Measurements from ENCODE around the gene ZSCAN10.
"Not testable (repeated sequence)": the region's sequence is repeated elsewhere in the genome, so short reads cannot be mapped to it uniquely, and the experiment has no call there.

ZSCAN10 gene

DNA sequence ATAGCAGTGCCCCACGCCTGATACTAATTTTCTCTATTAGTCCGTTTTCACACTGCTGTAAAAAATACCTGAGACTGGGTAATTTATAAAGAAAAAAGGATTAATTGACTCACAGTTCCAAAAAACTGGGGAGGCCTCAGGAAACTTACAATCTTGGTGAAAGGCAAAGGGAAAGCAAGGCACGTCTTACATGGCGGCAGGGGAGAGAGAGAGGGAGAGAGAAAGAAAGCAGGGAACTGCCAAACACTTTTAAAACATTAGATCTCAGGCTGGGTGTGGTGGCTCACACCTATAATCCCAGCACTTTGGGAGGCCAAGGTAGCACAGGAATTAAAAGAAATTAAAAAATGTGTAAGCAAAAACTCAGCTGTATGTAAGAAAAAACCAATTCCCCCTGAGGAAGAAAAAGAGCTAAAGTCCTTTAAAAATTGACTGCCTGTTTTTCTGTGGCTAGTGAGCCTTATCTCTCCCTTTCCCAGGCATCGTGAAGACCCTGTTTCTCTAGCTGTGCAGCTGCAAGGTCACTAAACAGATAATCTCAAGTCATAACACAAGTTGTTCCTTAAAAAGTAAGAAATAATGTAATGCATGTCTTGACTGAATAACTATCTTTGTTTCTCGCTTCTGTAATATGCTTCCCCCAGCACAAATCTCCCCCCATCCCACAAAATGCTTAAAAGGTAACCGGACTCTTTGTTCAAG is 14.0 kb downstream of the ZSCAN10 start:
- DNase-seq: no peak

DNA sequence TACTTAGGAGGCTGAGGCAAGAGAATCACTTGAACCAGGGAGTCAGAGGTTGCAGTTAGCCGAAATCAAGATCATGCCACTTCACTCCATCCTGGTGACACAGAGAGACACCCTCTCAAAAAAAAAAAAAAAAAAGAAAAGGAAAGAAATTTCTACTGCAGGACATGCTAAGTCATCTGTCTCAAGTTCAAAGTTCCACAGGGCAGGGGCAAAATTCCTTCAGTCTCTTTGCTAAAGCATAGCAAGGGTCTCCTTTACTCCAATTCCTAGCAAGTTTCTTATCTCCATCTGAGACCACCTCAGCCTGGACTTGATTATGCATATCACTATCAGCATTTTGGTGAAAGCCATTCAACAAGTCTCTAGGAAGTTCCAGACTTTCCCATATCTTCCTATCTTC is 14.6 kb downstream of the ZSCAN10 start:
- DNase-seq: no peak

DNA sequence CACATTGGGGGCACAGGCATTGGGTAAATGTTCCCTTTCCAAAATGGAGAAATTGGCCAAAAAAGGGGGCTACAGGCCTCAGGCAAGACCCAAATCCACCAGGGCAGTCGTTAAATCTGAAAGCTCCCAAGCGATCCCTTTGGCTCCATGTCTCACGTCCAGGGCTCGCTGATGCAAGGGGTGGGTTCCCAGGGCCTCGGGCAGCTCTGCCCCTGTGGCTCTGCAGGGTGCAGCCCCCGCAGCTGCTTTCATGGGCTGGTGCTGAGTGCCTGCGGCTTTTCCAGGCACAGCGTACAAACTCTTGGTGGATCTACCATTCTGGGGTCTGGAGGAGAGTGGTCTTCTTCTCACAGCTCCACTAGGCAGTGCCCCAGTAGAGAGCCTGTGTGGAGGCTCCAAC is 15.7 kb downstream of the ZSCAN10 start:
- not testable (repeated sequence) for DNase-seq

DNA sequence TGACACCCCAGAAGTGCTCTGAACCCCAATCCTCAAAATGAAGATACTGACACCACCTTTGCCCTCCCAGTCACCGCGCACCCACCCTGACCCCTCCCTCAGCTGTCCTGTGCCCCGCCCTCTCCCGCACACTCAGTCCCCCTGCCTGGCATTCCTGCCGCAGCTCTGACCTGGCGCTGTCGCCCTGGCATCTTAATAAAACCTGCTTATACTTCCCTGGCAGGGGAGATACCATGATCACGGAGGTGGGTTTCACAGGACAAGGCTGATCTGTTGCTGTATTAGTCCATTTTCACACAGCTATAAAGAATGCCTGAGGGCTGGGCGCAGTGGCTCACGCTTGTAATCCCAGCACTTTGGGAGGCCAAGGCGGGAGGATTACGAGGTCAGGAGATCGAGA is 17.1 kb downstream of the ZSCAN10 start:
- DNase-seq: not testable (repeated sequence)

DNA sequence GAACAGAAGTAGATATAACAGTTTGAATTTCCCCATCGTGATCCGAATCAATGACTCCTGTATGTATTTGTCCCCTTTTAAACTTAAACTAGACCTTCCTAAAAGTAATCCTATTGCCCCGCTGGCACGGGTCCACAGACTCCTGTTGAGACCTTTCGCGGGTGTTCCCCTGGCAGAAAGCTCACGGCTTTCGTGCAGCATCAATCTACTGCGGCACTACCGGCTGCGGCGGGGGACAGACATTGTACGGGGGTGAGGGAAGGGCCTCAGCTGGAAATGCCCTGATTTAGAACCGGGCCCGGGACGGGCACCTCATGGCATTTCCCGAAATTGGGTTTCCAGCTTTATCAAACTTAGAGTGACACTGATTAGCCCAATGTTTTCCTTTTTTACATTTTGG is 19.1 kb downstream of the ZSCAN10 start:
- no peak for DNase-seq

DNA sequence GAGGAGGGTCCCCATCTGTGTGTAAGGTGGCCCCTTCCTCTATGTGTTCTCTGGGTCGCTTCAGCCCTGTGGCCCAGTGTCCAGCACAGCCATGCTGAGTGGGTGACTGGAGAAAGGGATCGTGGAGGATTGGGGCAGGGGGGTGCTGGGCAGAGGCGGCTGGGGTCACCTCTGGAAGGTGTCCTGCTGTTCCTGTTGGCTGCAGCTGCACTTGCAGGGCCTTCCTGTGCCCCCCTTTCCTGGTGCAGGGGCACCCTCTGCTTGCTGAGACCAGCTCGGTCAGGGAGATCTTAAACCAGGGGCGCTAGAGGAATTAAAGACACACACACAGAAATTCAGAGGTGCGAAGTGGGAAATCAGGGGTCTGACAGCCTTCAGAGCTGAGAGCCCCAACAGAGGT is 22.5 kb downstream of the ZSCAN10 start:
- DNase-seq: no peak

DNA sequence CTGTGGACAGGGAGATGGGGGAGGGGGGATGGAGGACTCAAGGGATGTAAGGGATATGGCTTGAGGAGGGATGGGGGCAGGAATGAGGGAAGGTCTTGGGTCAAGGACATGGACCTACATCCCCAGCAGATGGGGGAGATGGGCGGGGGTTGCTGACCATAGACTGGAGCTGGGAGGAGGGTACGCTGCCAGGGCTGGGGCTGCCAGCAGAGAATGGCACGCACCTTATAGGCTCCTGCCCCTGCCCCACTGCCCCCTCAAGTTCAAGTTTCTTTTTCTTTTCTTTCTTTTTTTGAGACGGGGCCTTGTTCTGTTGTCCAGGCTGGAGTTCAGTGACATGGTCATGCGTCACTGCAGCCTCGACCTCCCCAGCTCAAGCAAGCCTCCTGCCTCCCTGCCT is 23.1 kb downstream of the ZSCAN10 start:
- not testable (repeated sequence) for DNase-seq

DNA sequence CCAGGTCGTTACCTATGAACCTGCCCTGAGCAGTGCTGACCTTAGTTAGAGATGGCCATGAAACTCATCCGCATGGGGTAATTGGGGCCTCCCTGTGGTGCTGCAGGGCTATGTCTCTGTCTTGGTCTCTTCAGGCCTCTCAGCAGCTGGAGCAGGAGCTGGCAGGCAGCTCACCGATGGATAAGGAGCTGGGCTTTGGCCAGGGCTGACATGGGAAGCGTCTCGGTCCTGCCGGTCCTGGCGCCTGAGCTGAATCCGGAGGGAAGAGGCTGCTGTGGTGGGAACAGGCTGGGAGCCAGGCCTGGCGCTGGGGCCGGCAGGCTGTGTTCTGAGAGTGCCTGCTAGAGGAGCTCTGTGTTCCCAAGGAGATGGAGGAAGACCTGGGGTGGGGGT is 23.6 kb downstream of the ZSCAN10 start:
- DNase-seq: no peak

DNA sequence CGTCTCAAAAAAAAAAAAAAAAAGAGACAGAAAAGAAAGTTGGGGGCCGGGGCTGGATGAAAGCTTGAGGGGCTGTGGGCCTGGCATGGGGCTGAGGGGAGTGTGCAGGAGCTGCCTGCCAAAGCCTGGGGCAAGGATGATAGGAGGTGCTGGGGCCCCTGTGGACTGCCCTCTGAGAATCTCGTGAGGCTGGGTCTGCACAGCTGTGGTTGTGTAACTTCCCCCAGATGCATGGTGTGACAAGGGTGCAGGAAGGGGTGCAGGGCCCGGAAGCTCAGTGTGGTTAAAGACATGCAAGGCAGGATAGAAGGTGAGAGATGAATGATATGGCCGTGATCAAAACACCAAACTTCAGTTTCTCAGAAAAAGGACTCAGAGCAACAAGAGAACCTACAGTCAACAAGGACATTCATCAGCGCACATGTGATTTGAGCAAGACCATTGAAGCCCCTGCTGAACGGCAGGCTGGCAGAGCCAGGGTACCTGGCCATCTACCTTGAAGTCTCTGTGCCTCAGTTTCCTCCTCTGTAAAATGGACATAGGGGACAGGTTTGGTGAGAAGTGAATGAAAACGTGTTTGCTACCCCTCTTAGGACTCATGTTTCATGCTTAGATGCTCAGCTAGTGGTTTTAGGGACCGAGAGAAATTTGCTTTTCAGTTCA is 24.1 kb downstream of the ZSCAN10 start:
- DNase-seq: no peak

DNA sequence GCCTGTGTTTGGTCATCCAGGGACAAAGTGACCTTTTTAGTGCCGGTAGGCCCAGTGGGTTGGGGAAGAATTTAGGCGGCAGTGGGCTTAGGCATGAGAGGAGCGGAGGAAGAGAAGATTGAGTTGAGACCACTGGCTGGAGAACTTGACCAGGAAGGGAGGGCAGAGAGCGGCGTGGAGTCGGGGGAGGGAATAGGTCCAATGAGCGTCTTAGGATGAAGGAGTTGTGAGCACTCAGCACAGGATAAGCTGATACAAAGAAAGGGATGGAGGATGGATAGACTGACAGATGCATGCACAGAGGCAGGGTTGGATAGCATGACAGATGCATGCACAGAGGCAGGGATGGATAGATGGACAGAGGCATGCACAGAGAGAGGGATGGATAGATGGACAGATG is 25.6 kb downstream of the ZSCAN10 start:
- no peak for DNase-seq

DNA sequence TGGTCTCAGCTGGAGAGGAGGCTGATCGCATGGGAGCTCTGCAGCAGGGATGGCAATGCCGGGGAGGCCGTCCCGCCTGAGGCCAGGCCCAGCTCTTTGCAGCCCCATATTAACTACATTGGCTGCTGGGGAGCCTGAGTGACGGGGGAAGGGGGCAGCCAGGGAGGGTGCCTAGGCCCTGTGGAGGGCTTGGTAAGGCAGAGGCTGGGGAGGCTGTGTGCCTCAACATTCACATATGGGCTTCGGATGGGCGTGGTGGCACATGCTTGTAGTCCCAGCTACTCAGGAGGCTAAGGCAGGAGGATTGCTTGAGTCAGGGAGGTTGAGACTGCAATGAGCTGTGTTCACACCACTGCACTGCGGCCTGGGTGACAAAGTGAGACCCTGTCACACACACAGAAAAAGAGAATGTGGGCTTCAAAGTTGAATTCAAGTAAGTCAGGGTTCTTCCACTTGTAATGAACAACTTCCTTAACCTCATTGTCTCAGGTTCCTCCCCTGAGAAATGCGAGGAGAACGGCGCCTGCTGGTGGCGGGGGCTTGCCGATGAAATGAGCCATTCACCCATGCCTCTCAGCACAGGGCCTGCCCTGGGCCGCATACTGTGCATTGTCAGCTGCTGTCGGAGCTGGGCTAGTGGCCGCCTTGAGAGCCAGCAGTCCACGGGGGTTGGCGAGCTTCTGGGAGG is 26.4 kb downstream of the ZSCAN10 start:
- DNase-seq: not testable (repeated sequence)

DNA sequence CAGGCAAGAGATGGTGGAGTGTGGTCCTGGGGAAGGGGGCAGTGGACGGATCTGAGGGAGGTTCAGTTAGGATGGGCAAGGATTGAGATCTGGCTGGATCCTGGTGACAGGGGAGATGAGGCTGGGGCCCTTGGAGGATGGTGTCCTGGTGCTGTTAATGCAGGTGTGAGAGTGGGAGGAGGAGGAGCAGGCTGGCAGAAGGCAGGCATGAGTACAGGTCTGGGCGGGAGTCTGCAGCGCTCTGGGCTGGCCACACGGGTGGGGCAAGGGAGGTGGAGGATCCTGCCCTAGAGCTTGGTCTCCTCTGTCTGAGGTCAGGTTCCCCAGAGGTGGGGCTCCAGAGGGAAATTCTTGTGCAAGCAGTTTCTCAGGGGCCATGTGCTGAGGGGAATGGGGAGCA is 26.9 kb downstream of the ZSCAN10 start:
- DNase-seq: not testable (repeated sequence)

DNA sequence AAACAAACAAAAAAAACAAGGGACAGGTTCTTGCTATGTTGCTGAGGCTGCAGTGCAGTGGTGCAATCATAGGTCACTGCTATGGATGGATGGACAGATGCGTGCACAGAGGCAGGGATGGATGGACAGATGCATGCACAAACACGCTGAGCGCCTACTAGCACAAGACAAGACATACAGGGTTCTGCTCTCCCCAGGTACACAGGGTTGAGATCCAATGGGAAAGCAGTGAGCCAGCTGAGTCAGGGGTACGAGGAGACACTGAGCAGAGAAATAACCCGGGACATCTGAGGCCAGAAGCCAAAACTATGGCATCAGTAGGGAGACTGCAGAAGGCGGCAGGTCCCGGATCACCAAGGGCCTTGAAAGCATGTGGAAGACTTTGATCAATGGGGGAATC is 27.4 kb downstream of the ZSCAN10 start:
- DNase-seq: no peak

DNA sequence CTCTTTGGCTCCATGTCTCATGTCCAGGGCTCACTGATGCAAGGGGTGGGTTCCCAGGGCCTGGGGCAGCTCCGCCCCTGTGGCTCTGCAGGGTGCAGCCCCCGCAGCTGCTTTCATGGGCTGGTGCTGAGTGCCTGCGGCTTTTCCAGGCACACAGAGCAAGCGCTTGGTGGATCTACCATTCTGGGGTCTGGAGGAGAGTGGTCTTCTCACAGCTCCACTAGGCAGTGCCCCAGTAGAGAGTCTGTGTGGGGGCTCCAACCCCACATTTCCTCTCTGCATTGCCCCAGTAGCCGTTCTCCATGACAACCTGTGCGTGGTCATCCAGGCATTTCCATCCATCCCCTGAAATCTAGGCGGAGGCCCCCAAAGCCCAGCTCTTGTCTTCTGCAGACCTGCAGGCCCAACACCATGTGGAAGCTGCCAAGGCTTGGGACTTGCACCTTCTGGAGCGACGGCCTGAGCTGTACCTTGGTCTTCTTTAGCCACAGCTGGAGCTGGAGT is 28.4 kb downstream of the ZSCAN10 start:
- DNase-seq: no peak

DNA sequence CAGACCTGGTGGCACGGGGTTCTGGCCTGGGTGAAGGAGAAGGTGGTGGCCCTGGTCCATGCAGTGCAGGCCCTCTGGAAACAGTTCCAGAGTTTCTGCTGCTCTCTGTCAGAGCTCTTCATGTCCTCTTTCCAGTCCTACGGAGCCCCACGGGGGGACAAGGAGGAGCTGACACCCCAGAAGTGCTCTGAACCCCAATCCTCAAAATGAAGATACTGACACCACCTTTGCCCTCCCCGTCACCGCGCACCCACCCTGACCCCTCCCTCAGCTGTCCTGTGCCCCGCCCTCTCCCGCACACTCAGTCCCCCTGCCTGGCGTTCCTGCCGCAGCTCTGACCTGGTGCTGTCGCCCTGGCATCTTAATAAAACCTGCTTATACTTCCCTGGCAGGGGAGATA is 29.9 kb downstream of the ZSCAN10 start:
- DNase-seq: not testable (repeated sequence)

DNA sequence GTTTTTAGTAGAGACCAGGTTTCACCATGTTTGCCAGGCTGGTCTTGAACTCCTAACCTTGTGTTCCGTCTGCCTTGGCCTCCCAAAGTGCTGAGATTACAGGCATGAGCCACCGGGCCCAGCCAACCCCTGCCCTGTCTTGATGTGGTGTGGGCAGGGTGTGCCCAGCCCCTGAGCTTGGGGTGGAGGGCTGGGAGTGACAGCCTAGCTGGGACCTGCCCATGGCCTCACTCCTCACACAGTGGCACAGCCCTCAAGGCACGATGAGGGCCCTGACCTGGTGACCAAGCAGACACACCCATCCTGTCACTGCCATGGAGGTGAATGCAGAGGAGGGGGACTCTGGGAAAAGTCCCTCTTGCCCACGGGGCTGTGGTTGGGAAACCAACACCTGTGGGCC is 30.6 kb downstream of the ZSCAN10 start:
- DNase-seq: no peak

DNA sequence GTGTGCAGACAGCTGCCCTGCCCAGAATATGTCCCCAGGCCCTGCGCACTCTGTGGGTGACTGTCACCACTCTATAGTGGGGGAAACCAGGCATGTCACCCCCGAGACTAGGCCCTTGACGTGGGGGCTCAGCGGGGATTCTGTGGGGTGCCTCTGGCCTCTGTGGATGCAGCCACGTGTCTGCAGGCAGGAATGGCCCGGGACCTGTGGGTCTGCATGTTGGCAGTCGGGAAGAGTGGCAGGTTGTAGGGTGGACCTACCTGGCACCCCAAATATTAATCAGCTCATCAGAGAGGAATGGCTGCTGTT is 32.7 kb downstream of the ZSCAN10 start:
- DNase-seq: no peak

DNA sequence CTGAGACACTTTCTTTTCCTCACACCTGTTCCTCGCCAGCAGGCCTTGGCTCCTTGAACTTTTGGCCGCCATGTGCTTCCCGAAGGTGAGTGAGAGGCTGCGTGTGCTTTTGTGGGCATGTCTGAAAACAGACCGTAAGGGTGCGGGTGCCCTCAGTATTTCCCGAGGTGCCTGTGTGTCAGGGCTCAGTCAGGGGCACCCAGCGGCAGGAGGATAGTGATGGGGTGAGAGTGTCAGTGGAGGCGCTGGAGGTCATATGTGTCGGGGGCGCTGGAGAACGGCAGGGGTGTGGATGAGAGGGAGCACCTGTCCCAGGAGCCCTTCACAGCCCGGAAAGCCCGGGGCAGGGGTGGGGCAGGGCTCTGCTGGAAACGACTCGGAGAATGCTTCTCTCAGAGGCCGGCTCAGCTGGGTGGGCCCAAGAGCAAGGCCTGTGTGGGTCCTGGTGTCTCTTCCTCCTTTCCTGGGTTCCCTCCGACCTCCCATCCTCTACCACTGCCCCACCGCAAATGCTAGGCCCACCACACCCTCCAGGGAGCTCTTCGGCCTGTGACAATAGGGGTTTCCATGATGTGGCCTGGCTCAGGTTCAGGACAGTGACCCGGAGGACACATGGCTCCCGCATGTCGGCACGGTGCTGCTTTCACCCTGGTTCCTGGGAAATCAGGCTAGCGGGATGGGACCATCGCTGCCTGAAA is 33.2 kb downstream of the ZSCAN10 start:
- no peak for DNase-seq

DNA sequence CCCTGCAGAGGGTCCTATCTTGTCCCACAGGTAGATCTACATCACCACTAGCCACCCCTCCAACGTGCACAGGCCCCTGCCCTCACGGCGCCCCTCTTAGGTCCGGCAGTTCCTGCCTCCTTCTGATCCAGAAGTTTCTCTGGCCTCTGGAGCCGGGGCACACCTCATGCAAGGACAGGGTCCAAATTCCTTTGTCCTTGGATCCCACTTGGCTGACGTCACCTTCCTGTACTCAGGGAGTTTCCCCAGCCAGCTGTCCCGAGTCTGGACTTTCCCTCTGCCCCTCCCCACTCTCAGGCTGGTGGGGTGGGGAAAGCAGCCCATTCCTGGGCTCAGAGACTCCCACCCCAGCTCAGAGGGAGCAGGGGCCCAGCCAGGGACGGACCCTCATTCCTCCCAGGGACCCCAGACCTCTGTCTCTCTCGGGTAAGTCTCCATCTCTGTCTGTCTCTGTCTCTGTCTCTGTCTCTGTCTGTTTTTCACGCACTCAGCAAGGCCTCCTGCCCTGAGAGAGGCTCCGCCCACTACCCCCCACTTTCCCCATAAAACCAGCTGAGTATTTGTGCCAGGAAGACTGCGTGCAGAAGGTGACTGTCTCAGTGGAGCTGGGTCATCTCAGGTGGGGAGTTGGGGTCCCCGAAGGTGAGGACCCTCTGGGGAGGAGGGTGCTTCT is 33.9 kb downstream of the ZSCAN10 start, which contains the start of gene IL32:
IL32 (plus strand) TSS at position 572 of the 673 bp plus-strand sequence. CDS start 172 bp downstream, outside the sequence.
- peak; percentile 78 for DNase-seq

DNA sequence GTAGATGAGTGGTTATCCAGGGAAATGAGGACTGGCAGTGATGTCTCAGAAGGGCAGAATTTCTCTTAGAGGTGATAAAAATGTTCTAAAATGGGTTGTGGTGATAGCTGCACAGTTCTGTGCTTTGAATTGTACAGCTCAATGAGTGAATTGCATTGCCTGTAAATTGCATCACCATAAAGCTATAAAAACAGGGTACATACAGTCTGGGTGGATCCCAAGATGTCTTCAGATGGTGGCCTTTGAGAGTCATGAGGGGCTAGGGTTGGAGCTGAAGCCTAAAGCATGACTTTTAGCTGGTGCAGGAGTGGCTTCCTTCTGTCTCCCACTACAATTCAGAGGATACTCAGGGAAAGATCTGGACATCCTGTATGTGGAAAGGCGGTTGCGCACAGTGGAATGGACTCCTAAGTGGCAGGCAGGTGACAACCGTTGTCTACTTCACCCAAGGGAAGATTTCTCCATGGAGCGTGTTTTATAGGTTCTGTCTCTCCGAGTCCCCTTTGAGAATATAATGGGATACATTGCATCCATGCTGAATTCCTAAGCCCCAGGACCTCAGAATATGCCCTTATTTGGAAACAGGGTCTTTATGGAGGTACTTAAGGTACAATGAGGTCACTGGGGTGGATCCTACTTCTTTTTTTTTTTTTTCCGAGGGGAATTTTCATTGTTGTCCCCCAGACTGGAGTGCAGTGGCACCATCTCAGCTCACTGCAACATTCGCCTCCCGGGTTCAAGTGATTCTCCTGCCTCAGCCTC is 35.3 kb downstream of the ZSCAN10 start:
- DNase-seq: peak; percentile 9

DNA sequence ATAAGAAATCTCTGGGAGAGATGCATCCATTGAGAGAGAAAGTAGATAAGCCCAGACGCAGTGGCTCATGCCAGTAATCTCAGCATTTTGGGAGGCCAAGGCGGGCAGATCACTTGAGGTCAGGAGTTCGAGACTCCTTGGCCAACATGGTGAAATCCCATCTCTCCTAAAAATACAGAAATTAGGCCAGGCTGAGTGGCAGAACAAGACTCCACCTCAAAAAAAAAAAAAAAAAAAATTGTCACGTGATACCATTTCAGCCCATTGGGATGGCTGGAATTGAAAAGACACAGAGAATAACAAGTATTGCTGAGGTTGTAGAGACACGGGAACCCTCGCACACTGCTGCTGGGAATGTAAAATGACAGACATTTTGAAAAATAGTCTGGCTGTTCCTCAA is 36.5 kb downstream of the ZSCAN10 start:
- no peak for DNase-seq

Data from fibroblast of skin of abdomen (primary cell).